ENCODE data around the gene ERC1.
"Not testable (repeated sequence)": the region's sequence is repeated elsewhere in the genome, so short reads cannot be mapped to it uniquely, and the experiment has no call there.

The ERC1 gene

DNA sequence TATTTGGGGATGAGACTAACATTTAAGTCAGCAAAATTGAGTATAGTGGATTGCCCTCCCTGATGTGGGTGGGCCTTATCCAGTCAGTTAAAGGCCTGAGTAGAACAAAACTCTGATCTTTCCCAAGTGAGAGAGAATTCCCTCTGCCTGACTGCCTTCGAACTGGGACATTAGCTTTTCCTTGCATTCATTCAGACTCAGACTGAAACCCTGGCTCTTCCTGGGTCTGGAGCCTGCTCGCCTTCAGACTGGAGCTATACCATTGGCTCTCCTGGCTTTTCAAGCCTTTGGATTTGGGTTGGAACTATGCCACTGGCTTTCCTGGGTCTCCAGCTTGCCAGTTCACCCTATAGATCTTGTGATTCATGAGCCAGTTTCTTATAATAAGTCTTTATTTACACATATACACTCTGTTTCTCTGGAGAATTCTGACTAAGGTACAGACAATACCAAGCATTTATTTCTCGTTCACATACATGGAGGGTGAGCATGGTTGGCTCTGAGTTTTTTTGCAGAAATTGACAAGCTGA lies 296.5 kb downstream of the ERC1 start:
- DNase-seq (ENCODE audit: low read depth): no peak

DNA sequence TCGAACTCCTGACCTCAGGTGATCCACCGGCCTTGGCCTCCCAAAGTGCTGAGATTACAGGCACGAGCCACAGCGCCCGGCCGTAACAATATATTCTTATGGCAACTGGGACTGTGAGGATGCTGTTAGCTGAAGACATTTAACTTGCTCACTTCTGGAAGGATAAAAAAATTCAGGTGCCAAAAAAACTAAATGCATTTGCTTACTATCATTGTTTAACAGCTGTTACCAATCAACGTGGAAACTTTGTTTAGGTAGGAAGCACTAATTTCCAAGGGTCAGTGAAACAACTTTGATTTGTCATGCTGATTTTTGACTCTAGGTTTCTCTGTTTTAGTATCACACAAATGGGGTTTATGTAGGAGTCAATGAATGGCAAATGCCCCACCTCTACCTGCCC lies 297.3 kb downstream of the ERC1 start:
- no peak for DNase-seq (ENCODE audit: low read depth)

DNA sequence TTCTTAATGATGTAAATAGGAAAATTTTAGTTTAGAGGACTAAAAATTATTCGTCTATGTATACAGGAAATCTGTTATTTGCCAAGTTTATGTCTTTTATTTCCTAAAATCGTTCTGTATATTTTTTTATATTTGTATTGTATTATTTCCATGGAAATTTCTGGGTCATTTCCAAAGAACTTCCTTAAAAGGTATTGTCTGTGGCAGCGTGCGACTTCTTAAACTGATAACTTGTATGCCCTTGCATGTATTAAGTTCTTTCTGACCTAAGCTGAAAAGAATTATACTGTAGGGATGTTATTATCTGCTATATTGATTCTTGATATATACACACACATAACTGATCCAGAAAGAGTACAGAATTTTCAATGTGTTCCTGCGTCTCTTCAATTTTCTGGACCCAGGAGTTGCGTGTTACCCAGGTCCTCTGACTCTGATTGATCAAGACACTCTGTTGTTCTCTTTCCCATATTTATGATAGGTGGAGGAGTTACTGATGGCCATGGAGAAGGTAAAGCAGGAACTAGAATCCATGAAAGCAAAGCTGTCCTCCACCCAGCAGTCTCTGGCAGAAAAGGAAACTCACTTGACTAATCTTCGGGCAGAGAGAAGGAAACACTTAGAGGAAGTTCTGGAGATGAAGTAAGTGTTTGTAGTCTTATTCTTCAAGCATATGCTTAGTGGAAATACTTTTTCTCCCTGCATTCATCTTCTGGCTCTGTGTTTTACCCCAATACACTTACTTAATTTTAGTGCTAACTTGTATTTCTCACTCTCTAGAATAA lies 298.5 kb downstream of the ERC1 start:
- no peak for DNase-seq (ENCODE audit: low read depth)

DNA sequence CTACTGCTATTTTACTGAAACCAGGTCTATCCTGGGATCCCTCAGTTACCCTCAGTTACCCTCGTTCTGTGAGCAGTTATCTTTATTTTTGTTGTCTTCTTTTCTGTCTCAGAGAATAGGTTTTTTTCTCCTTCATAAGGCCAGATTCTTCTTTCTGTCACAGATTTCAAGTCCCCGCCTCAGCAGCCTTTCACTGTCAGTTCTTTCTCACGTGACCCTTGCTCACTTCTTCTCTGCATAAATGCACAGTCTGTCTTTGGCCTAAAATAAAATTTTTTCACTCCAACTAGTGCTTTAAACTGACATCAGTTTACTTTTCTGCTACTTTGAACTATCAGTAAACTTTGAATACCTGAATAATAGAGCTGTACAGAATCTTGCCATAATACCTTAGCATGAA lies 299.7 kb downstream of the ERC1 start:
- DNase-seq (ENCODE audit: low read depth): no peak

DNA sequence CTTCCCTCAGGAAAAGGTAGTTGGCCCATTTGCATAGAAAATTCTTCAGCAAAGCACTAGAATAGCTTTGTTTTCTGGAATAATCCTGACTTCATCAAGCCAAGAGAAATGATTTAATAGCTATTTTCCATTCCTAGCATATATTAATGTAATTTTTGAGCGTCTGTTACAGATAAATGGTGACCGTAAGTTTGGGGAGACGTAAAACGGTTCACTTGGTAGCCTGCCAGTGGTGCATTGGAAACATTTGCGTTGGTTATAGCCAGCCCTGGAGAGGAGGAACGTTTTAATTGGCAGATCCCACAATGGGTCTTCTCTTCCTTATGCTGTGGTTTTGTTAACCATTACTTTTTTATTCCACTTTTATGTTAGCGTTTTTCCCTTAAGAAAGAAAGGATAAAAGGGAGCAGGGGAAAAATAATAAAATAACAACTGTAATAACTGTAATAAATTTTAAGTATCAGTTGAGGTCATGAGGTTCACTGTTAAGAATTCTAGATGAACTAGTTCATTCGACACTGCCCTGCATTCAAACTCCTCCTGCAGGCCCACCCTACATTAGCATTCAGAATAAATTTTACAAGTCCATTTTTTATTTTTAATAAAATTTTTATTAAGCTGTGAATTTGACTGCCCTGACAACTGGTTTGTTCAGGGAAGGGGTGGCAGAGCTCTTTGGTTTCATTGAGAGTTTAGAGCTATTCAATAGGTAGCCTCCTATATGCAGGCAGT lies 300.7 kb downstream of the ERC1 start:
- no peak for DNase-seq (ENCODE audit: low read depth)

DNA sequence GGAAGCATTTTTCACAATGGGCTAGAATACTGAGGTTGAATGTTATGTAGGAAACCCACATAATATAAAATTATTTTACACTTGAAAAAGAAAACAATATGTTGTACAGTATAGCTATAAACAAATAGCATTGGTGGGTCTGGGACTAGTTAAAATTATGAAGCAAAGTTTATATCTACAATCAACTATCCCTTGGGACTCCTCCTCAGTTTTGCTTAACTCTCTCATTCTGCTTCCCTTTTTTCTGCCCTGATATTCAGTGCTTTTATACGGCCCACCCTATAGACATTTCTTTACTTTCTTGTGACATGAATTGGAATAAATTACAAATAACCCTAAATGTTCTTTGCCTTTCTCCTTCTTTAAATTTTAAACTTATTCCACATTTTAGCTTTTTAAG lies 302.9 kb downstream of the ERC1 start:
- no peak for DNase-seq (ENCODE audit: low read depth)

DNA sequence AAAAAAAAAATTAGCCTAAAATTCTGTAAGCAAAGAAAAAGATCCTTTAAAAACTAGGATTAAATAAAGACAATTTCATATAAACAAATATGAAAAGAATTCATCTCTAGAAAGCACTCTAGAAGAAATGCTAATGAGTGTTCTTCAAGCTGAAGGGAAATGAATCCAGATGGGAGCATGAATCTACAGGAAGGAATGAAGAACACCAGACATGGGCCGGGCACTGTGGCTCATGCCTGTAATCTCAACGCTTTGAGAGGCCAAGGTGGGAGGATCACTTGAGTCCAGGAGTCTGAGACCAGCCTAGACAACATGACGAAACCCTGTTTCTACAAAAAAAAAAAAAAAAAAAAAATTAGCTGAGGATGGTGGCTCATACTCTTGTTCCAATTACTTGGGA lies 306.2 kb downstream of the ERC1 start:
- DNase-seq (ENCODE audit: low read depth): no peak

DNA sequence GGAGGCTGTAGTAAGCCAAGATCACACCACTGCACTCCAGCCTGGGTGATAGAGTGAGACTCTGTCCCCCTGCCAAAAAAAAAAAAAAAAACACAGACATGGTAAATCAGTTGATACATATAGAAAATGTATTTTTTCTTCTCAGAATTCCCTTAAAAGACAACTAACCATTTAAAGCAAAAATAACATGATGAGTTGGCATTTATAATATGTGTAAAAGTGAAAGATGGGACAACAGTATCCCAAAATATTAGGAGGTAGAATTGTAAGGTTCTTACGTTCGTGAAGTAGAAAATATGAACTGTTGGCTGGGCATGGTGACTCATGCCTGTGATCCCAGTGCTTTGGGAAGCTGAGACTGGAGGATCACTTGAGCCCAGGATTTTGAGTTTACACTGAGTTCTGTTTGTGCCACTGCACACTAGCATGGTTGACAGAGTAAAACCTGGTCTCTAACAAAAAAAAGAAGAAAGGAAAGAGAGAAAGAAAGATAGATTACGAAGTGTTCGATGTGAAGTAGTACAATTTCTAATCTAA lies 306.7 kb downstream of the ERC1 start:
- DNase-seq (ENCODE audit: low read depth): no peak

DNA sequence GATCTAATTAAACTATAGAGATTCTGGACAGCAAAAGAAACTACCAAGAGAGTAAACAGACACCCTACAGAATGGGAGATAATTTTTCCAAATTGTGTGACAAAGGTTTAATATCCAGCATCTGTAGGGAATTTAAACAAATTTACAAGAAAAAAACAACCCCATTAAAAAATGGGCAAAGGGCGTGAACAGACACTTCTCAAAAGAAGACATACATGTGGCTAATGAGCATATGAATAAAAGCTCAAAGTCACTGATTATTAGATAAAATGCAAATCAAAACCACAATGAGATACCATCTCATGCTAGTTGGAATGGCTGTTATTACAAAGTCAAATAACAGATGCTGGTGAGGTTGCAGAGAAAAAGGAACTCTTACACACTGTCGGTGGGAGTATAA lies 309.4 kb downstream of the ERC1 start:
- no peak for DNase-seq (ENCODE audit: low read depth)

DNA sequence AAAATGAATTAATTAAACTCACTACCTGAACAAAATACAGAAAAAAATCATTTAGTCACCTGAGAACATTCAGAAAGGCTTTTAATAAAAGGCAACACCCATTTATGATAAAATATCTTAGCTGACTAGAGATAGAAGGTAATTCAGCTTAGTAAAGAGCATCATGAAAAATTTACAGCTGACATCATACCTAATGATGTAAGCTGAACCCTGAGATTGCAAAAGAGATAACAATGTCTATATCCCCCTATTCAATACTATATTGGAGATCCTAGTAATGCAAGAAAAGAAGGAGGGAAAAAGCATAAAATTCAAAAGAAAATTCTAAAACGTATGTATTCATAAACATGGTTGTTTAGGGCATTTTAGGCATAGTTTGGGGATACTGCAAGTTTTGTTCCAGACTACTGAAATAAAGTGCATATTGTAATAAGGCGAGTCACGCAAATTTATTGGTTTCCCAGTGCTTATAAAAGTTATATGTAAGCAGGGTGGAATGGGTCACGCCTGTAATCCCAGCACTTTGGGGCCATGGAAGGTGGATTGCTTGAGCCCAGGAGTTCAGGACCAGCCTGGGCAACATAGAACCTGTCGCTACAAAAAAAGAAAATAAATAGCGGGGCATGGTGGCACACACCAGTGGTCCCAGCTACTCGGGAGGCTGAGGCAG lies 311.3 kb downstream of the ERC1 start:
- no peak for DNase-seq (ENCODE audit: low read depth)

DNA sequence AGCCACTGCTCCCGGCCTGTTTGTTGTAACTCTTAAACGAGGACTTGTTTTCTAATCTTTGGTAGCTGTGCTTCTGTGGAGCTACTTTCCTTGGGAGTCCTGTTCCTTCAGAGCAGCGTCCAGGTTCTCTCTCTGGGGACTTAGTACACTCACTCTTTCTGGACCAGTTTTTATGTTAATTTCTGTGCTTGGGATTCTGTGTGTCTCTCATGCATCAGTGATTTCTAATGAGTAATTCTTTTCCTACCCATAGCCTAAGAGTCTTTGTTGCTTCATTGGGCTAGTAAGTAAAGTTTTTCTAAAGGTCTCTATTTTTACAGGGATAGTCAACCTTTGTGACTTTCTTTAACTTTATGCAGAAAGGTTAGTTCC lies 314.0 kb downstream of the ERC1 start:
- DNase-seq (ENCODE audit: low read depth): no peak

DNA sequence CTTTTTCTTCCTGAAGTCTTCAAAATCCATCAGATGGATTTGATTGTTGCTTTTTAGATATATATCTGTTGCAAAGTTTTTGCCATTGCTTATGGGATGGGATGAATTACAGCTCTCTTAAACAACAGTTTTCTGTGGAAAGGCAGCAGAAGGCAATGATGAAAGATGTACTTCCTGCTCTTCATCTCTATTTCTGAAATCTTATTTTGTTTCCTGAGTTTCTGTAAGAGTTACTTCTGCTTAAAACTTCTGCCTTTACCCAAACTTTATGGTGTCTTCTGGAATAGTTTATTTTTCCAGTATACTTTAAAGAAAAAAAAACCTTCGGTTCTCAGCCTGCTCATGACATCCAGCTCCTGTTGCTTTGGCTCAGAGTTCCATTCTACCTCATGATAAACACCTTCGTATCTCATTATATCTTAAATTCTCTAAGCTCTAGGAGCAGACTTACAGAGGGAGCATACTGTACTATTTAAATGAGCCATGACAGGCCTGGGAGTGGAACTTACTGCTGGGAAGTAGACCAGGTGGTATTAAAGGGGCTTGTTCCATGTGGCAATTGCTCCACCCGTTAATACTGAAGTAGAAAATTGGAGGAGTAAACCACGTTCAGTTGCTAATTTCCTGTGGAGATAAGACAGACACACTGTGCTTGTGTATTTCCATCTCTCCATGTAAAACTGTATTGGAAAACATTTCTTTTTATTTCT lies 314.9 kb downstream of the ERC1 start:
- DNase-seq (ENCODE audit: low read depth): no peak

DNA sequence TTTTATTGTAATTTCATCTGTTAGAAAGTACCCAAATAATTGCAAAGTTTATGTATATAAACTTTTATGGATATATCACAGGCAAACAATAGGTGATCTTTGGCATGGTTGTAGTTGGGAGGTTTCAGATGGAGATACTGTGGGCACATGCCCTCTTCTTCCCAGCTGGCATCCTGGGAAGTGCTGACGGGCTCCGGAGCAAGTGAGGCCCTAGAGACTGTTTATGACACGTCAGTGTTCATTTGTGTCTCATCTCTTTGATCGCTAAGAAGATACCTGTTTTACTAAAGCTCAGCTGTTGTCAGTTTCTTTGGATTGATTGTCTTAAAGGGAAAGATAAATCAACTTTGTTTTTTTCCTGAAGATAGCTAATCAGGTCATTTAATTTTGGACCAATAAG lies 315.8 kb downstream of the ERC1 start:
- DNase-seq (ENCODE audit: low read depth): no peak

DNA sequence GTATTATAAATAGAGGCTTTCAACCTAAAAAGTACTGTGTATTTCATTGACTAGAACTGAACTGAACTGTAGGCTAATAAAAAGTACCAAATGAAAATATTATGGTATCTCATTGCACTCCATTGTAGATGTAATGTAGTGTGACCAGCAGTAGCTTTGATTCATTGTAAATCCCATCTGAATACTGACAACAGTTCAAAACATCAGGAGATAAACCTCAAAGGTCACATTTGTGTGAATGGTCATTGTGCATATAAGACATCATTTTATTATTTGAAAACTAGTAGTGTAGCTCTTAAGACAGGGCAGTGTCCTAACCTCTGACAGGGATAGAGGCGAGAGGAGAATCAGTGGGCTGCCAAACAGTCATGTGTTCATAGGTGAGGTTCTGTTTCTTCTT lies 316.8 kb downstream of the ERC1 start:
- DNase-seq (ENCODE audit: low read depth): no peak

DNA sequence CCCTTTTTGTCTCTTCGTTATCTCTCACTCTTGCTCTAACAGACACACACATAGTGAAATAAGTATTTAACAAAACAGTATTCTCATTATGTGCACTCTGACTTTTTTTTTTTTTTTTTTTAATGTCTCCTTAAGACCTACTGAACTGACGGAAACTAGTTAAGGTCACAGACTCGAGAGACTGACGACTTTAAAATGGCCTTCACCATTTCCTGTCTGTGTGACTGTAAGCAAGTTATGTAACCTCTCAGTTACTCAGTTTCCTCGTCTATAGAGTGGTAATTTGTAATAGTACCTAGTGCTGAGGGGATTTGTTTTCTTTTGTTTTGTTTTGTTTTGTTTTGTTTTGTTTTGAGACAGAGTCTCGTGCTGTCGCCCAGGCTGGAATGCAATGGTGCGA lies 318.6 kb downstream of the ERC1 start:
- DNase-seq (ENCODE audit: low read depth): no peak

DNA sequence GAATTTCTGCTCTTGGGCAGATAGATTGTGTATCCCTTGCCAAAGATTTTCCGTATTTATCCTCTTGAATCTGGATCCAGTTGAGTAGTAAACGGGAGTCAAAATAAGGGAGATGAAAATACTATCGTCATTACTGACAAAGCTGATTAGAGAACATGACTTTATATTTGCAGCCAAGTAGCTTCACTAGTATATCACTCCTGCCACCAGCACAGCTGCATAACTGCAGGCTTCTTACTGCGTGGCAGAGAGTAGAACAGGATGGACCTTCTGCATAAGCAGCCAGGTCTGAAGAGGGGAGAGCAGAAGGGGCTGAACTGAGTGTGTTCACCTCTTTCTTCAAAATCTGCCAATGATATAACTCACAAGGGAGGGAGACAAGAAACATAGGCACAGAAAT lies 319.6 kb downstream of the ERC1 start:
- DNase-seq (ENCODE audit: low read depth): no peak

DNA sequence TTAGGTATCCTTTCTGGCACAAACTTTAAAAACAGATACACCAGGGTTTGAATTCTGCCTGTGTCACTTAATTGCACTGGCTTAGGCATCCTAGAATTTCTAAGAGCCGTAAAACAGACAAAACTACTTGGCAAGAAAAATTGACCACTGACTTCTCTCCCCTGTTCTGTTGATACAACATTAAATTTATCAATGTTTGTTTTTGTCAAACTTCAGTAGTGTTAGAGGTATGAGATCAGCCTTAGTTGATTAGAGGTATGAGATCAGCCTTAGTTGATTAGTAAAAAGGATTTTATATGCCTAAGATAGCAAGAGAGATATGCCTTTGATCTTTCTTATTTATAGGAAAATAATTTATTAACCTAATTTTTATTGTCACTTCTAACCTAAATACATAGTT lies 320.1 kb downstream of the ERC1 start:
- no peak for DNase-seq (ENCODE audit: low read depth)

DNA sequence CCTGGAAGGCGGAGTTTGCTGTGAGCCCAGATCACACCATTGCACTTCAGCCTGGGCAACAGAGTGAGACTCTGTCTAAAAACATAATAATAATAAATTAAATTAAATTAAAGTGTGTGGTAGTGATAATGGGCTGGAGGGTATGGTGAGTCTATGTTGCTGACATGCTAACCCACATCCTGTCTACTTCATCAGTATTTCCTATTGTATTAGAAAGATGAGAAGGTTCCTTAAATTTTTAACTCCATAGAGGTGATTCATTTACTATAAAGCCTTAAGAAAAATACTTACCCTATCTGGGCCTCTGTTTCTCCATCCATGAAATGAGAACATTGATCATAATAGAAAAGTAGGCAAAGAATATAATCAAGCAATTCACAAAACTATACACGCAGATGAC lies 322.9 kb downstream of the ERC1 start:
- no peak for DNase-seq (ENCODE audit: low read depth)

DNA sequence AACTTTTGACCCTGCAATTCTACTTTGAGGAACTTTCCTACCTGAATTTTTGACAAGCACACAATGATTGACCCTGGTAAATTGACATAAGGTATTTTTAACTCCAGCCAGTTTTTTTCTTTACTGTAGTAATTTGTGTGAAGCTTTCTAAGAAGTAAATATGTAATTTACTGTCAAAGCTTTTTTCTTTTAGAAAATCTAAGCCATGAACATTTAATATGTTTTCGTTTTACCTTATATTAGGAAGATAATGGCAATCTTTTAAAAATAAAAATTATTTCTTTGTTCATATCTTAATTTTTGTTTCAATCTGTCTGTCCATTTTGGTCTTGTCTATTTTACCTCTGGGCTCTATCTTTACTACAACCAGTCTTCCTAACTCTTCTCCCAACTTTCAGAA lies 323.5 kb downstream of the ERC1 start:
- no peak for DNase-seq (ENCODE audit: low read depth)

DNA sequence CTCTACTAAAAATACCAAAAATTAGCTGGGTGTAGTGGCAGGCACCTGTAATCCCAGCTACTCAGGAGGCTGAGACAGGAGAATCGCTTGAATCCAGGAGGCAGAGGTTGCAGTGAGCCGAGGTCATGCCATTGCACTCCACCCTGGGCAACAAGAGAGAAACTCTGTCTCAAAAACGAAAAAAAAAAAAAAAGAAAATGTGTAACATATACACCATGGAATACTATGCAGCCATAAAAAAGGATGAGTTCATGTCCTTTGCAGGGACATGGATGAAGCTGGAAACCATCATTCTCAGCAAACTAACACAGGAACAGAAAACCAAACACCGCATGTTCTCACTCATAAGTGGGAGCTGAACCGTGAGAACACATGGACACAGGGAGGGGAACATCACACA lies 326.0 kb downstream of the ERC1 start:
- not testable (repeated sequence) for DNase-seq (ENCODE audit: low read depth)

DNA sequence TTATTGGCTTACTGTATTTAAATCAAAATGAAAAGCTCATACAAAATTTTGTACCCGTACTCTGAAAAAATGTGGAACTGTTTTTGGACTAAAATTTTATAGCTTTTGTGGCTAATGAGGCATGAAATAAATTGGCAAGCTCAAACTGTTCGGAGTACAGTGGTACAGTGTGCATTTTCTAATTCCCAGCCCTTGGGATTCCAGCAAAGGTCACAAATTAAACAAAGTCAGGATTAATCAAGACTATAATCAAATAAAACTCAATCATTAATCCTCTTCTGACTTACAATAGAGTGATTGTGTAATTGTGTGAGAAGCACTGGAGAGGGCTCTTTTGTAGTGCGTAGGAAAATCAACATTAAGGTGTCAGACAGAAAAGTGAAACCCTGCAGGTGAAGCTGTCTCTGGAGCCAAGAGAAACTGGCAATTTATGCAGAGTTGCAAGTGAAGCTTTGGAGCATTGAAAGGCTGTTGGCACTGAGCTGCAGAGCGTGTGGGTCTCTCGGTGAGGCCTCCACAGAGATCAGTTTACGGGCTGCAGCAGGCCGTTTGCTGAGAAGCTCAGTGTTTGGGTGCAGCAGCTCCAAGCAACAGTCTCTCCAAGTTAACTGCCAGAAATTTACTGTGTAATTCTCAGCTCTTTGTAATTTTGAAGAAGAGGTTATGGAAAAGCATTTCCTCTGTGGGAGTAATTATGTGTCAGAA lies 327.5 kb downstream of the ERC1 start:
- peak; percentile 32 for DNase-seq (ENCODE audit: low read depth)

DNA sequence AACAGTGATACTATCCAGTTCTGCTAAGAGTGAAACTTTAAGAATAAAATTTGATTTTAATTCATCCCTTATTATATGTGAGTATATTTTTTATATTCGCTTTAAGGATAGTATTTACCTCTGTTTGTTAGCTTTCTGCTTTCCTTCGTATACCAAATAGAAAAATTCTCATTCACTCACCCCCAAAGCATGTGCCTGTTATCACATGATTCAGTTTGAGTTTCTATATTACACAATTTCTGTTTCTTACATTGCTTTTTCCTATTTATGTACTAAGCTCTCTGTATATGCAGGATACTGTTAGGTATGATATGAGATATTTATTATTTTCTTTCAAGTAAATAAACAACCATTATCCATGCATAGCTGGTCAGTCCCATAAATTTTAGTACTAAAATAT lies 328.2 kb downstream of the ERC1 start:
- DNase-seq (ENCODE audit: low read depth): peak; percentile 4

All from fibroblast of the conjunctiva (primary cell).